HG02870 (cell line): Measurements from ENCODE around the gene COMMD9.

ENCODE experiments used
- ATAC-seq: cut with Tn5 transposase; IDR thresholded peaks from one replicate; pipeline ENCODE4 v1.9.1; 2021; ENCODE audit warnings: mild to moderate bottlenecking, moderate library complexity; ENCODE audit not compliant: unreplicated experiment

Gene COMMD9

DNA sequence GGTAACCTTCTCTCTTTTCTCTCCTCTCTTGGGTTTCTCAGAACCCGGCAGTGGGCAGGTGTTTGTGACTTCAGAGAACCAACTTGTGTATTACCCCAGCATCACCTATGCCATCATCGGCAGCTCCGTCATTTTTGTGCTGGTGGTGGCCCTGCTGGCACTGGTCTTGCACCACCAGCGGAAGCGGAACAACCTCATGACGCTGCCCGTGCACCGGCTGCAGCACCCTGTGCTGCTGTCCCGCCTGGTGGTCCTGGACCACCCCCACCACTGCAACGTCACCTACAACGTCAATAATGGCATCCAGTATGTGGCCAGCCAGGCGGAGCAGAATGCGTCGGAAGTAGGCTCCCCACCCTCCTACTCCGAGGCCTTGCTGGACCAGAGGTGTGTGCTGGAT, 62.2 kb downstream of the COMMD9 start:
- ATAC-seq, result no peak

GRCh38 chr11:36224209-36224882, 64.9 kb downstream of the COMMD9 start:
- no peak for ATAC-seq

DNA sequence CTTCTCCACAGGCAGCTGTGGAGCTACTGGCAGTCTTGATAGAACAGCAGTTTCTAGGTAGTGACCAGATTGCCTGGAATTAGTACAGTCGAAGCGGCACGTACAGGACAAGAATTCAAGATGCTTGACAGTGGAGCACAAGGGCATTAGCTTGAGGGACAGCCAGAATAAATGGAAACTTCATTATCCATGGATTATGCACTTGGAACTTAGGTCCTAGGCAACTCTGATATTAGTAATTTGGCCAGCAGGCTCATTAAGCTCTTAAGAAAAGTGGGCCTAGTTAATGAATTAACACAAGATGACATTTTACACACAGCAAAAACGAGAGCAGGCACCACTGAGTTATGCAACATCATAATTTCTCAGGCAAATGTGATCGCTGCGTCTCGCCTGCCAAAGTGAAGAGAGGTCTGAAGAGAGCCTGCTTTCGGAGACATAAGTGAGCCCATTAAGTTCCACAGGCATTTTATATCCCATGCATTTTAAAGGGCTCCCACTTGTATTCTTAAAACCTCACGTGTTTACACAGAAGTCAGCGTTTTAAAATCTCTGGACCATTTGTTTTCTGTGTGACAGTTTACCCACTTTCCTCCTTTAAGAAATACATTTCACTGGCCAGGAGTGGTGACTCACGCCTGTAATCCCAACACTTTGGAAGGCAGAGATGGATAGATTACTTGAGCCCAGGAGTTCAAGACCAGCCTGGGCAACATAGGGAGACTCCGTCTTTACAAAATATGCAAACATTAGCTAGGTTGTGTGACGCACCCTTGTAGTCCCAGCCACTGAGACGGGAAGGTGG, 66.2 kb downstream of the COMMD9 start:
- ATAC-seq, result no peak
